Iris pigment epithelial cell (primary cell): ENCODE results near the gene SLC1A6.
A peak's percentile ranks its signal among the peaks of the same experiment; 100 is the strongest.
"Not testable (repeated sequence)": the region's sequence is repeated elsewhere in the genome, so short reads cannot be mapped to it uniquely, and the experiment has no call there.

Source experiments
- DNase-seq: peaks from one replicate; pipeline ENCODE4 v3.0.0-alpha.2; 2011; ENCODE audit warnings: low read depth

Gene SLC1A6

GRCh38 chr19:14957464-14957863 lies 22.2 kb downstream of the SLC1A6 start:
- no peak for DNase-seq

- DNase-seq: no peak
Observed at GRCh38 chr19:14954071-14954655, 25.5 kb downstream of the SLC1A6 start.

GRCh38 chr19:14952767-14953166 lies 26.9 kb downstream of the SLC1A6 start:
- DNase-seq: no peak

GRCh38 chr19:14950421-14950820 lies 29.2 kb downstream of the SLC1A6 start:
- DNase-seq: no peak

- DNase-seq: no peak
Observed at GRCh38 chr19:14949876-14950275, 29.8 kb downstream of the SLC1A6 start.

GRCh38 chr19:14949413-14949812 lies 30.3 kb downstream of the SLC1A6 start:
- DNase-seq: not testable (repeated sequence)

GRCh38 chr19:14944456-14944855 lies 35.2 kb downstream of the SLC1A6 start:
- DNase-seq: no peak

GRCh38 chr19:14943601-14944000 lies 36.1 kb downstream of the SLC1A6 start:
- DNase-seq: peak; percentile 66

GRCh38 chr19:14941189-14941588 lies 38.5 kb downstream of the SLC1A6 start, which contains the start of gene OR7C2:
OR7C2 (plus strand) TSS chr19:14941489; CDS start chr19:14941489, 0 bp downstream.
- no peak for DNase-seq

GRCh38 chr19:14940266-14940665 lies 39.4 kb downstream of the SLC1A6 start:
- DNase-seq: no peak

- no peak for DNase-seq
Observed at GRCh38 chr19:14933506-14933905, 46.2 kb downstream of the SLC1A6 start.

- DNase-seq: no peak
Observed at GRCh38 chr19:14916848-14917247, 62.8 kb downstream of the SLC1A6 start.

GRCh38 chr19:14915116-14915515 lies 64.5 kb downstream of the SLC1A6 start:
- DNase-seq: no peak

- DNase-seq: no peak
Observed at GRCh38 chr19:14906711-14907110, 73.0 kb downstream of the SLC1A6 start.

- peak; percentile 8 for DNase-seq
Observed at GRCh38 chr19:14901675-14902260, 77.9 kb downstream of the SLC1A6 start.
